GM12878 (cell line): Measurements from ENCODE around the gene CDC5L. TPM values are rescaled to one million over a fixed set of nuclear protein-coding genes. Genes with fewer than 3 reads are reported as not detected.

Experiments
- CREM ChIP-seq: IDR thresholded peaks from 2 replicates; pipeline ENCODE4 v1.6.1; 2014; ENCODE audit warnings: antibody characterized with exemption, low read depth
- EZH2 ChIP-seq: IDR thresholded peaks from 2 replicates; pipeline ENCODE4 v1.6.1; 2012; ENCODE audit warnings: low read depth, mild to moderate bottlenecking, control low read depth, inconsistent platforms, low read length, borderline replicate concordance; ENCODE audit not compliant: control insufficient read depth
- GATAD2B ChIP-seq: fragments of 450-650 bp; conservative IDR thresholded peaks from 2 replicates; pipeline ENCODE4 v1.6.1; 2017; ENCODE audit warnings: low read depth, mild to moderate bottlenecking, moderate library complexity
- JUNB ChIP-seq: IDR thresholded peaks from 2 replicates; pipeline ENCODE4 v1.6.1; 2016; ENCODE audit warnings: antibody characterized with exemption, mild to moderate bottlenecking
- KLF5 ChIP-seq: fragments of 450-650 bp; IDR thresholded peaks from 2 replicates; pipeline ENCODE4 v1.6.1; 2014; ENCODE audit warnings: mild to moderate bottlenecking; ENCODE audit not compliant: partially characterized antibody
- POLR2AphosphoS2 ChIP-seq: IDR thresholded peaks from 2 replicates; pipeline ENCODE4 v1.6.1; 2011; ENCODE audit warnings: low read depth, mild to moderate bottlenecking, low read length, improper control_type of control experiment, moderate library complexity
- POLR2AphosphoS5 ChIP-seq: IDR thresholded peaks from 2 replicates; pipeline ENCODE4 v1.6.1; 2011; ENCODE audit warnings: mild to moderate bottlenecking, low read length, inconsistent platforms
- RCOR1 ChIP-seq: conservative IDR thresholded peaks from 2 replicates; pipeline ENCODE4 v1.6.1; 2012; ENCODE audit warnings: low read depth, low read length, improper control_type of control experiment
- SMC3 ChIP-seq: IDR thresholded peaks from 2 replicates; pipeline ENCODE4 v1.6.1; 2011; ENCODE audit warnings: low read length, improper control_type of control experiment, borderline replicate concordance
- SREBF1 ChIP-seq: IDR thresholded peaks from 2 replicates; pipeline ENCODE4 v1.6.1; 2012; ENCODE audit warnings: mild to moderate bottlenecking, low read length
- TAF1 ChIP-seq: IDR thresholded peaks from 2 replicates; pipeline ENCODE4 v1.6.1; 2011; ENCODE audit warnings: mild to moderate bottlenecking, low read depth, low read length, borderline replicate concordance
- ZNF207 ChIP-seq: fragments of 450-650 bp; IDR thresholded peaks from 2 replicates; pipeline ENCODE4 v1.6.1; 2014; ENCODE audit warnings: antibody characterized with exemption, mild to moderate bottlenecking, borderline replicate concordance
- ZNF217 ChIP-seq: fragments of 450-650 bp; IDR thresholded peaks from 2 replicates; pipeline ENCODE4 v1.6.1; 2017; ENCODE audit warnings: antibody characterized with exemption, mild to moderate bottlenecking
- polyA plus RNA-seq, 11 experiments: library from polyadenylated mRNA; depleted of rRNA in 4 of 11; unstranded in 6 of 11; stranded (reverse) in 5 of 11; fragments of >200 nt; fragmentation: Nextera tagmentation in 4 of 11; fragmentation: Illumina TruSeq in 1 of 11; extraction: Ambion mirVana in 4 of 11; extraction: Trizol in 1 of 11; gene quantifications; 1 replicate in 1 of 11; 2 replicates in 10 of 11; pipeline versions ENCODE4 v1.2.1 to v1.2.3, GENCODE V29; 2011 to 2016; ENCODE audit warnings: inconsistent platforms in 2 of 11, missing spikeins in 2 of 11, low read depth in 1 of 11
- total RNA-seq, 4 experiments: library from RNA; depleted of rRNA in 3 of 4; stranded (reverse); fragments of >200 nt in 3 of 4; fragmentation: Illumina TruSeq in 1 of 4; extraction: Trizol in 1 of 4; gene quantifications; 2 replicates each; pipeline versions ENCODE4 v1.2.1 to v1.2.3, GENCODE V29; 2013 to 2021
- TF ChIP-seq, protein P1 (sequence below): fragments of 150-350 bp; IDR thresholded peaks from 2 replicates; pipeline ENCODE4 v1.6.1; 2016; ENCODE audit warnings: low read depth, low read length
- TF ChIP-seq, protein P2 (sequence below): IDR thresholded peaks from 2 replicates; pipeline ENCODE4 v1.6.1; 2011; ENCODE audit warnings: low read depth, mild to moderate bottlenecking, low read length, moderate library complexity, borderline replicate concordance; ENCODE audit errors: extremely low read depth
- TF ChIP-seq, protein P3 (sequence below), 3 experiments: IDR thresholded peaks in 2 of 3; conservative IDR thresholded peaks in 1 of 3; 2 replicates each; pipeline ENCODE4 v1.5.1; 2011; ENCODE audit warnings: low read depth in 3 of 3, low read length in 3 of 3, mild to moderate bottlenecking in 3 of 3, control low read depth in 2 of 3, moderate library complexity in 2 of 3, inconsistent platforms in 1 of 3, mixed read lengths in 1 of 3; ENCODE audit not compliant: control insufficient read depth in 2 of 3, insufficient read depth in 1 of 3; ENCODE audit errors: extremely low read depth in 1 of 3
- TF ChIP-seq, protein P4 (sequence below): IDR thresholded peaks from 2 replicates; pipeline ENCODE4 v1.6.1; 2012; ENCODE audit warnings: low read depth, low read length, improper control_type of control experiment
- TF ChIP-seq, protein P5 (sequence below): IDR thresholded peaks from 2 replicates; pipeline ENCODE4 v1.6.1; 2011; ENCODE audit warnings: borderline replicate concordance, low read depth, mild to moderate bottlenecking, moderate library complexity, mixed read lengths, low read length; ENCODE audit not compliant: insufficient read depth; ENCODE audit errors: extremely low read length

CDC5L gene
- total and polyA plus RNA-seq, 10 of the 15 experiments (the other 5 are each of a cell fraction or from before 2014, with no cell fraction given): 13.2 to 29.4 (median 18.8) TPM

DNA sequence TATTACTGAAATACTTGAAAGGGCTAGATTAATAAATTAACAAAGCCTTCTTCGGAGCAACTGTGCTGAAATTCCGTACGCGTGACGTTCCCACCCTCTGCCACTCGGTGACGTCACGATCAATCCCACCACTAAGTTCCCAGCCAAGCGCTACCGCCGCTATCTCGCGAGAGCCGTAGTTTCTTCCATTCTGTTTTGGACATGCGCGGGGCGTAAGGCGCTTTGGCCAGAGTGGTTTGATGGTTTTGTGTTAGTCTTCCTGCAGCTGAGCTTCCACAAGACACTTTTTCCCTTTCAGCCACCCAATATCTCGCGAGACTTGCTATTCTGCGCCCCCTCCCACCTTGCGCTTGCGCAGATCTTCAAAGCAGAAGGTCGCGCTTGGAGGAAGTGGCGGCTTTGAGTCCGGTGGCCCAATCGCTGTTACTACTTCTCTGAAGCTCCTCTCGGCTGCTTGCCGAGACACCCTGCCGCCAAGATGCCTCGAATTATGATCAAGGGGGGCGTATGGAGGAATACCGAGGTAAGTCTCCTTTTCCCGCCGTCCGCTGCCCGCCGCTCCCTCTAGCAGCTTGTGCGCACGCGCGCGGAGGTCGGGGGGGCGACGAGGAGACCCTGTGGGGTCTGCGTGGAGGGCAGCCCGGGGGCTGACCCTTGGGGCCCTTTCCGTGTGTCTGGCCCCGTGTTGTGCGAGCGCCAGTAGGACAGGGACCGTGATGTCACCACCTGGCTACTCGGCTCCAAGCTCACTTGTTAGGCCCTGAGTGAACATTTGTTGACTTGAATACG lies at the start of gene CDC5L (continued):
- TF ChIP-seq, protein P1, sequence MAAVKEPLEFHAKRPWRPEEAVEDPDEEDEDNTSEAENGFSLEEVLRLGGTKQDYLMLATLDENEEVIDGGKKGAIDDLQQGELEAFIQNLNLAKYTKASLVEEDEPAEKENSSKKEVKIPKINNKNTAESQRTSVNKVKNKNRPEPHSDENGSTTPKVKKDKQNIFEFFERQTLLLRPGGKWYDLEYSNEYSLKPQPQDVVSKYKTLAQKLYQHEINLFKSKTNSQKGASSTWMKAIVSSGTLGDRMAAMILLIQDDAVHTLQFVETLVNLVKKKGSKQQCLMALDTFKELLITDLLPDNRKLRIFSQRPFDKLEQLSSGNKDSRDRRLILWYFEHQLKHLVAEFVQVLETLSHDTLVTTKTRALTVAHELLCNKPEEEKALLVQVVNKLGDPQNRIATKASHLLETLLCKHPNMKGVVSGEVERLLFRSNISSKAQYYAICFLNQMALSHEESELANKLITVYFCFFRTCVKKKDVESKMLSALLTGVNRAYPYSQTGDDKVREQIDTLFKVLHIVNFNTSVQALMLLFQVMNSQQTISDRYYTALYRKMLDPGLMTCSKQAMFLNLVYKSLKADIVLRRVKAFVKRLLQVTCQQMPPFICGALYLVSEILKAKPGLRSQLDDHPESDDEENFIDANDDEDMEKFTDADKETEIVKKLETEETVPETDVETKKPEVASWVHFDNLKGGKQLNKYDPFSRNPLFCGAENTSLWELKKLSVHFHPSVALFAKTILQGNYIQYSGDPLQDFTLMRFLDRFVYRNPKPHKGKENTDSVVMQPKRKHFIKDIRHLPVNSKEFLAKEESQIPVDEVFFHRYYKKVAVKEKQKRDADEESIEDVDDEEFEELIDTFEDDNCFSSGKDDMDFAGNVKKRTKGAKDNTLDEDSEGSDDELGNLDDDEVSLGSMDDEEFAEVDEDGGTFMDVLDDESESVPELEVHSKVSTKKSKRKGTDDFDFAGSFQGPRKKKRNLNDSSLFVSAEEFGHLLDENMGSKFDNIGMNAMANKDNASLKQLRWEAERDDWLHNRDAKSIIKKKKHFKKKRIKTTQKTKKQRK: no peak
- TF ChIP-seq CREM (peak; percentile 97), SMC3 (no peak), ZNF207 (no peak; the same call in 1 of the 2 replicates), KLF5 (peak; percentile 51), JUNB (no peak), TAF1 (peak; percentile 61), SREBF1 (no peak), RCOR1 (peak; percentile 100), EZH2 (no peak), ZNF217 (no peak), POLR2AphosphoS5 (peak; percentile 94), POLR2AphosphoS2 (peak; percentile 90), GATAD2B (peak; percentile 55; the same call in 1 of the 2 replicates)
- TF ChIP-seq, protein P2, sequence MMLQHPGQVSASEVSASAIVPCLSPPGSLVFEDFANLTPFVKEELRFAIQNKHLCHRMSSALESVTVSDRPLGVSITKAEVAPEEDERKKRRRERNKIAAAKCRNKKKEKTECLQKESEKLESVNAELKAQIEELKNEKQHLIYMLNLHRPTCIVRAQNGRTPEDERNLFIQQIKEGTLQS: no peak
- TF ChIP-seq, protein P3, sequence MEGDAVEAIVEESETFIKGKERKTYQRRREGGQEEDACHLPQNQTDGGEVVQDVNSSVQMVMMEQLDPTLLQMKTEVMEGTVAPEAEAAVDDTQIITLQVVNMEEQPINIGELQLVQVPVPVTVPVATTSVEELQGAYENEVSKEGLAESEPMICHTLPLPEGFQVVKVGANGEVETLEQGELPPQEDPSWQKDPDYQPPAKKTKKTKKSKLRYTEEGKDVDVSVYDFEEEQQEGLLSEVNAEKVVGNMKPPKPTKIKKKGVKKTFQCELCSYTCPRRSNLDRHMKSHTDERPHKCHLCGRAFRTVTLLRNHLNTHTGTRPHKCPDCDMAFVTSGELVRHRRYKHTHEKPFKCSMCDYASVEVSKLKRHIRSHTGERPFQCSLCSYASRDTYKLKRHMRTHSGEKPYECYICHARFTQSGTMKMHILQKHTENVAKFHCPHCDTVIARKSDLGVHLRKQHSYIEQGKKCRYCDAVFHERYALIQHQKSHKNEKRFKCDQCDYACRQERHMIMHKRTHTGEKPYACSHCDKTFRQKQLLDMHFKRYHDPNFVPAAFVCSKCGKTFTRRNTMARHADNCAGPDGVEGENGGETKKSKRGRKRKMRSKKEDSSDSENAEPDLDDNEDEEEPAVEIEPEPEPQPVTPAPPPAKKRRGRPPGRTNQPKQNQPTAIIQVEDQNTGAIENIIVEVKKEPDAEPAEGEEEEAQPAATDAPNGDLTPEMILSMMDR (IDR thresholded peaks at IDR 0.05 in 2 of 3, conservative IDR thresholded peaks at IDR 0.05 in 1 of 3; ENCODE audit: control insufficient read depth in 2 of 3, extremely low read depth in 1 of 3, insufficient read depth in 1 of 3, low read depth in 3 of 3, low read length in 3 of 3): no peak
- TF ChIP-seq, protein P4, sequence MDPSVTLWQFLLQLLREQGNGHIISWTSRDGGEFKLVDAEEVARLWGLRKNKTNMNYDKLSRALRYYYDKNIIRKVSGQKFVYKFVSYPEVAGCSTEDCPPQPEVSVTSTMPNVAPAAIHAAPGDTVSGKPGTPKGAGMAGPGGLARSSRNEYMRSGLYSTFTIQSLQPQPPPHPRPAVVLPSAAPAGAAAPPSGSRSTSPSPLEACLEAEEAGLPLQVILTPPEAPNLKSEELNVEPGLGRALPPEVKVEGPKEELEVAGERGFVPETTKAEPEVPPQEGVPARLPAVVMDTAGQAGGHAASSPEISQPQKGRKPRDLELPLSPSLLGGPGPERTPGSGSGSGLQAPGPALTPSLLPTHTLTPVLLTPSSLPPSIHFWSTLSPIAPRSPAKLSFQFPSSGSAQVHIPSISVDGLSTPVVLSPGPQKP: no peak
- TF ChIP-seq, protein P5, sequence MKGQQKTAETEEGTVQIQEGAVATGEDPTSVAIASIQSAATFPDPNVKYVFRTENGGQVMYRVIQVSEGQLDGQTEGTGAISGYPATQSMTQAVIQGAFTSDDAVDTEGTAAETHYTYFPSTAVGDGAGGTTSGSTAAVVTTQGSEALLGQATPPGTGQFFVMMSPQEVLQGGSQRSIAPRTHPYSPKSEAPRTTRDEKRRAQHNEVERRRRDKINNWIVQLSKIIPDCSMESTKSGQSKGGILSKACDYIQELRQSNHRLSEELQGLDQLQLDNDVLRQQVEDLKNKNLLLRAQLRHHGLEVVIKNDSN: no peak
